H9 (cell line): Measurements from ENCODE around the gene NELFCD. TPM values are rescaled to one million over a fixed set of nuclear protein-coding genes. Genes with fewer than 3 reads are reported as not detected.

Source experiments
- DNase-seq: peaks from one replicate; pipeline ENCODE4 v3.0.0-alpha.2; 2017
- H2AFZ ChIP-seq: one replicate; pipeline ENCODE4 v1.6.1; 2013; ENCODE audit warnings: mild to moderate bottlenecking, low read length, control low read depth, moderate library complexity
- H2AK5ac ChIP-seq: 2 replicates; pipeline ENCODE4 v1.6.1; 2013; ENCODE audit warnings: low read length, control low read depth, mixed read lengths; ENCODE audit not compliant: insufficient read length
- H2BK120ac ChIP-seq: one replicate; pipeline ENCODE4 v1.6.1; 2013; ENCODE audit warnings: low read depth, mild to moderate bottlenecking, low read length, control low read depth, inconsistent platforms; ENCODE audit not compliant: poor library complexity, severe bottlenecking
- H2BK12ac ChIP-seq: 2 replicates; pipeline ENCODE4 v1.6.1; 2013; ENCODE audit warnings: low read length, control low read depth, mixed read lengths, low read depth; ENCODE audit not compliant: insufficient read length
- H2BK15ac ChIP-seq: 2 replicates; pipeline ENCODE4 v1.6.1; 2013; ENCODE audit warnings: low read depth, low read length, control low read depth
- H2BK20ac ChIP-seq: one replicate; pipeline ENCODE4 v1.6.1; 2013; ENCODE audit warnings: low read depth, mild to moderate bottlenecking, low read length, control low read depth, inconsistent platforms; ENCODE audit not compliant: poor library complexity, severe bottlenecking
- H2BK5ac ChIP-seq: 2 replicates; pipeline ENCODE4 v1.6.1; 2013; ENCODE audit warnings: low read length, control low read depth, mixed read lengths; ENCODE audit not compliant: insufficient read length
- H3K14ac ChIP-seq: 2 replicates; pipeline ENCODE4 v1.6.1; 2013; ENCODE audit warnings: low read length, control low read depth; ENCODE audit not compliant: insufficient read depth
- H3K18ac ChIP-seq: 2 replicates; pipeline ENCODE4 v1.6.1; 2013; ENCODE audit warnings: low read depth, mild to moderate bottlenecking, mixed read lengths, low read length, control low read depth; ENCODE audit not compliant: insufficient read length
- H3K23ac ChIP-seq: 2 replicates; pipeline ENCODE4 v1.6.1; 2013; ENCODE audit warnings: low read length, control low read depth, mixed read lengths, low read depth; ENCODE audit not compliant: insufficient read length
- H3K23me2 ChIP-seq: 2 replicates; pipeline ENCODE4 v1.6.1; 2013; ENCODE audit warnings: low read depth, mild to moderate bottlenecking, mixed read lengths, low read length, control low read depth; ENCODE audit not compliant: insufficient read length, poor library complexity, severe bottlenecking
- H3K27ac ChIP-seq: 2 replicates; pipeline ENCODE4 v1.5.1; 2013; ENCODE audit warnings: low read length, control low read depth, mixed read lengths, low read depth; ENCODE audit not compliant: insufficient read length
- H3K27me3 ChIP-seq: 2 replicates; pipeline ENCODE4 v1.6.1; 2013; ENCODE audit warnings: low read length, control low read depth, inconsistent platforms; ENCODE audit not compliant: insufficient read depth
- H3K4ac ChIP-seq: 2 replicates; pipeline ENCODE4 v1.6.1; 2013; ENCODE audit warnings: low read depth, mild to moderate bottlenecking, control low read depth, inconsistent platforms, low read length, moderate library complexity
- H3K4me1 ChIP-seq: 2 replicates; pipeline ENCODE4 v1.6.1; 2013; ENCODE audit warnings: low read length, control low read depth, inconsistent platforms; ENCODE audit not compliant: insufficient read depth
- H3K4me2 ChIP-seq: 2 replicates; pipeline ENCODE4 v1.6.1; 2013; ENCODE audit warnings: low read length, control low read depth, mixed read lengths; ENCODE audit not compliant: insufficient read length, insufficient read depth
- H3K56ac ChIP-seq: 2 replicates; pipeline ENCODE4 v1.6.1; 2013; ENCODE audit warnings: low read depth, mild to moderate bottlenecking, mixed read lengths, low read length, control low read depth; ENCODE audit not compliant: insufficient read length
- H3K79me1 ChIP-seq: 2 replicates; pipeline ENCODE4 v1.6.1; 2013; ENCODE audit warnings: low read depth, mild to moderate bottlenecking, moderate library complexity, low read length, control low read depth, inconsistent platforms; ENCODE audit not compliant: insufficient read depth, poor library complexity, severe bottlenecking
- H3K79me2 ChIP-seq: 2 replicates; pipeline ENCODE4 v1.6.1; 2013; ENCODE audit warnings: low read length, control low read depth, inconsistent platforms; ENCODE audit not compliant: insufficient read depth
- H3K9ac ChIP-seq: 2 replicates; pipeline ENCODE4 v1.6.1; 2013; ENCODE audit warnings: low read length, control low read depth, mixed read lengths; ENCODE audit not compliant: insufficient read length; ENCODE audit errors: extremely low read depth
- H3K9me3 ChIP-seq: one replicate; pipeline ENCODE4 v1.6.1; 2013; ENCODE audit warnings: low read depth, low read length, inconsistent platforms; ENCODE audit not compliant: control insufficient read depth
- H3T11ph ChIP-seq: one replicate; pipeline ENCODE4 v1.6.1; 2013; ENCODE audit warnings: mild to moderate bottlenecking, low read length, control low read depth, inconsistent platforms
- H4K20me1 ChIP-seq: one replicate; pipeline ENCODE4 v1.6.1; 2013; ENCODE audit not compliant: control insufficient read depth, insufficient read length, insufficient read depth
- H4K5ac ChIP-seq: 2 replicates; pipeline ENCODE4 v1.6.1; 2013; ENCODE audit warnings: low read depth, mild to moderate bottlenecking, mixed read lengths, low read length, control low read depth; ENCODE audit not compliant: insufficient read length
- H4K8ac ChIP-seq: replicated peaks from 2 replicates; pipeline ENCODE4 v1.6.1; 2013; ENCODE audit warnings: low read length, control low read depth, mixed read lengths, low read depth; ENCODE audit not compliant: insufficient read length
- H4K91ac ChIP-seq: 2 replicates; pipeline ENCODE4 v1.6.1; 2013; ENCODE audit warnings: low read depth, mild to moderate bottlenecking, moderate library complexity, mixed read lengths, low read length, control low read depth; ENCODE audit not compliant: insufficient read length
- H3K27ac Mint-ChIP-seq, 3 experiments: 2 replicates in 2 of 3; 3 replicates in 1 of 3; pipeline ENCODE4 v1.8.0; 2020 to 2021; ENCODE audit warnings: mixed read lengths in 3 of 3, mild to moderate bottlenecking in 1 of 3, moderate library complexity in 1 of 3
- H3K27me3 Mint-ChIP-seq: 2 replicates; pipeline ENCODE4 v1.8.0; 2021; ENCODE audit warnings: low read depth, mild to moderate bottlenecking, moderate library complexity, mixed read lengths
- H3K36me3 Mint-ChIP-seq, 3 experiments: 2 replicates in 2 of 3; 3 replicates in 1 of 3; pipeline ENCODE4 v1.8.0; 2020 to 2021; ENCODE audit warnings: low read depth in 3 of 3, mixed read lengths in 3 of 3; ENCODE audit not compliant: insufficient read depth in 1 of 3
- H3K4me1 Mint-ChIP-seq, 2 experiments: 2 replicates each; pipeline ENCODE4 v1.8.0; 2020; ENCODE audit warnings: mixed read lengths in 2 of 2
- H3K4me3 Mint-ChIP-seq, 2 experiments: 2 replicates in 1 of 2; 3 replicates in 1 of 2; pipeline ENCODE4 v1.8.0; 2020 to 2021; ENCODE audit warnings: mild to moderate bottlenecking in 2 of 2, mixed read lengths in 2 of 2, moderate library complexity in 1 of 2
- H3K9me3 Mint-ChIP-seq, 2 experiments: 2 replicates in 1 of 2; 3 replicates in 1 of 2; pipeline ENCODE4 v1.8.0; 2020; ENCODE audit warnings: mild to moderate bottlenecking in 2 of 2, mixed read lengths in 2 of 2, moderate library complexity in 1 of 2
- CTCF ChIP-seq: fragments of 200-600 bp; sonication (generic); conservative IDR thresholded peaks from 3 replicates; pipeline ENCODE4 v1.8.0; 2021; ENCODE audit warnings: antibody characterized with exemption, mild to moderate bottlenecking
- WGBS: extraction: QIAGEN DNeasy Blood & Tissue Kit; methylation state at CpG from one replicate; pipeline ENCODE4 v1.1.7; 2013; ENCODE audit warnings: missing lambda C conversion rate, low lambda C conversion rate, mixed read lengths; ENCODE audit not compliant: insufficient read length; ENCODE audit errors: extremely low coverage; 5-methylcytosine and 5-hydroxymethylcytosine counted together
- total RNA-seq: library from RNA; stranded (reverse); gene quantifications from 2 replicates; pipeline ENCODE4 v1.2.1, GENCODE V29; 2021

NELFCD gene
- total RNA-seq, 1 experiment from 2014 or later: 57.8 TPM

GRCh38 chr20:58959652-58960051 is 21.4 kb upstream of the NELFCD start:
- H3K14ac ChIP-seq: no peak overlapping the region
- no peak overlapping the region for H2BK5ac ChIP-seq
- H4K20me1 ChIP-seq: no peaks in the 10 kb centered on the region
- H3T11ph ChIP-seq: no peak overlapping the region
- no peak overlapping the region for H3K9ac ChIP-seq
- no peaks in the 10 kb centered on the region for H3K27me3 ChIP-seq
- no peak overlapping the region for H3K18ac ChIP-seq
- no peak for TF ChIP-seq CTCF
- H3K27ac ChIP-seq: no peak overlapping the region
- no peaks in the 10 kb centered on the region for H3K23me2 ChIP-seq
- no peak overlapping the region for H3K56ac ChIP-seq
- Mint-ChIP-seq H3K27ac (no peak overlapping the region), H3K4me3 (no peak overlapping the region), H3K9me3 (no peaks in the 10 kb centered on the region; a peak in 1 of 5 replicates), H3K4me1 (0 out of 4 replicates have a peak, but pooled peaks cover 0 to 2% of the 10 kb centered on the region in 2 experiments), H3K36me3 (no peaks in the 10 kb centered on the region), H3K27me3 (peaks cover 8% of the 10 kb centered on the region)
- DNase-seq: no peak
- no peak overlapping the region for H2BK12ac ChIP-seq
- no peak overlapping the region for H4K8ac ChIP-seq
- H3K23ac ChIP-seq: no peak overlapping the region
- no peak overlapping the region for H4K91ac ChIP-seq
- no peaks in the 10 kb centered on the region for H3K4me1 ChIP-seq
- no peak overlapping the region for H2AFZ ChIP-seq
- no peak overlapping the region for H2BK120ac ChIP-seq
- WGBS: no CpG with 5 or more reads among the region's 6 CpGs
- no peak overlapping the region for H4K5ac ChIP-seq
- no peaks in the 10 kb centered on the region for H3K79me1 ChIP-seq
- no peak overlapping the region for H3K4ac ChIP-seq
- H3K79me2 ChIP-seq: no peaks in the 10 kb centered on the region
- H2AK5ac ChIP-seq: no peak overlapping the region
- no peak overlapping the region for H2BK20ac ChIP-seq
- no peaks in the 10 kb centered on the region for H3K9me3 ChIP-seq
- no peak overlapping the region for H3K4me2 ChIP-seq
- no peak overlapping the region for H2BK15ac ChIP-seq
